Measurements from ENCODE around the gene PDE1C.

The PDE1C gene

DNA sequence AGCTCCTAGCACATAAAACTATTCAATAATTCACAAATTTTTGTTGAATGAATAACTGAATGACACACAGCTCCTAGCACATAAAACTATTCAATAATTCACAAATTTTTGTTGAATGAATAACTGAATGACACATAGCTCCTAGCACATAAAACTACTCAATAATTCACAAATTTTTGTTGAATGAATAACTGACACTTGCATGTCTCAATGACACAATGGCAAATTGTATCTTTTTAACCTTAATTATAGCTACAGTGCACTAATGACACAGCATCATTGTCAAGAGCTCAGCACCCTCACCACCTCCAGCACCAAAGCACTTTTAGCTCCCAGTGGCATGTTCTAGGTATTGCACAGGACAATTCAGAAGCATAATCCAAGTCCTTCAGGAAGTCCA, 131.6 kb downstream of the PDE1C start:
- DNase-seq (ENCODE audit: low read depth): no peak

- no peak for DNase-seq (ENCODE audit: low read depth)
These were observed 132.2 kb downstream of the PDE1C start for GRCh38 chr7:31937982-31938381.

GRCh38 chr7:31935124-31936054, 134.8 kb downstream of the PDE1C start:
- no peak for DNase-seq (ENCODE audit: low read depth)

GRCh38 chr7:31934551-31934950, 135.7 kb downstream of the PDE1C start:
- DNase-seq (ENCODE audit: low read depth): no peak

DNA sequence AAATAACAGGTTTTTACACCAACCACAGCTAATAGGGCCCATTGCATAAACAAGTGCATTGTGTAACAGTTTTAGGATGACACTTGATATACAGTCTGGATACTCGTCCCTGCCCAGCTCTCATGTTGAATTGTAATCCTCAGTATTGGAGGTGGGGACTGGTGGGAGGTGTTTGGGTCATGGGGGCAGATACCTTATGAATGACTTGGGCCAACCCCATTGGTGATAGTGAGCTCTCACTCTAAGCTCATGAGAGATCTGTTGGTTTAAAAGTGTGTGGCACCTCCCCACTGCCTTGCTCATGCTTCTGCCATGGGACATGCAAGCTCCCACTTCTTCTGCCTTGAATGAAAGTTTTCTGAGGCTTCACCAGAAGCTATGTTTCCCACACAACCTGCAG, 136.7 kb downstream of the PDE1C start:
- no peak for DNase-seq (ENCODE audit: low read depth)

DNA sequence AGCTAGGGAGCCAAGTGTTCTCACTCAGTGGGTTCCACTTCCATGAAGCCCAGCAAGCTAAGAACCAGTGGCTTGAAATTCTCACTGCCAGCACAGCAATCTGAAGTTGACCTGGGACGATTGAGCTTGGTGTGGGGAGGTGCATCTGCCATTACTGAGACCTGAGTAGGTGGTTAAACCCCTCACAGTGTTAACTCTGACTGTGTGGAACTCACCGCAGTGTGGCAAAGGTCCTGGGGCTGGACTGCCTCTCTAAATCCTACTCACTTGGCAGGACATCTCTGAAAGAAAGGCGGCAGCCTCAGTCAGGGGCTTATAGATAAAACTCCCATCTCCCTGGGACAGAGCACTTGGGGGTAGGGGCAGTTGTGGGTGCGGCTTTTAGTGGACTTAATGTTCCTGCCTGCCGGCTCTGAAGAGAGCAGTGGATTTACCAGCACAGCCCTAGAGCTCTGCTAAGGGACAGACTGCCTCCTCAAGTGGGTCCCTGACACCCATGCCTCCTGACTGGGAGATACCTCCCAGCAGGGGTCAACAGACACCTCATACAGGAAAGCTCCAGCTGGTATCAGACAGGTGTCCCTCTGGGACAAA, 143.1 kb downstream of the PDE1C start:
- DNase-seq (ENCODE audit: low read depth): no peak

- DNase-seq (ENCODE audit: low read depth): no peak
These were observed 144.3 kb downstream of the PDE1C start for GRCh38 chr7:31925753-31926454.

DNA sequence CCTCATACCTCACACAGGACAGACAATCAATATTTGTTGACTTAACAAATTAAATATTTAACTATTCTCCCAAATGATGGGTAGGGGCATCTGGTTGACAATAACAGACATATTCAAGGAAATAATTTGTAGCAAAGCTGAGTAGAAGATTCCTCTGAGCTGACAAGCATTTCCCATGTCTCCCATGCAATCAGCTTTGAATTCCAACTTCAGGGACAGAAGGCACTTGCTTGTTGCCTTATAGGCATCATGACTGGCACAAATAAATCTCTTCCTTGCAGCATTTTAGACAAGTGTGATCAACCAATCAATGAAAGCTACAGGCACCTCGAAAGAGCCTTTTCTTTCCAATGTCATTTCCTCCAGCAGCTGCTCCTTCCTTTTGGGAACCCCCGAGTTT, 146.0 kb downstream of the PDE1C start:
- no peak for DNase-seq (ENCODE audit: low read depth)

GRCh38 chr7:31922848-31923247, 147.4 kb downstream of the PDE1C start:
- DNase-seq (ENCODE audit: low read depth): no peak

- no peak for DNase-seq (ENCODE audit: low read depth)
These were observed 149.2 kb downstream of the PDE1C start for GRCh38 chr7:31921047-31921446.

DNA sequence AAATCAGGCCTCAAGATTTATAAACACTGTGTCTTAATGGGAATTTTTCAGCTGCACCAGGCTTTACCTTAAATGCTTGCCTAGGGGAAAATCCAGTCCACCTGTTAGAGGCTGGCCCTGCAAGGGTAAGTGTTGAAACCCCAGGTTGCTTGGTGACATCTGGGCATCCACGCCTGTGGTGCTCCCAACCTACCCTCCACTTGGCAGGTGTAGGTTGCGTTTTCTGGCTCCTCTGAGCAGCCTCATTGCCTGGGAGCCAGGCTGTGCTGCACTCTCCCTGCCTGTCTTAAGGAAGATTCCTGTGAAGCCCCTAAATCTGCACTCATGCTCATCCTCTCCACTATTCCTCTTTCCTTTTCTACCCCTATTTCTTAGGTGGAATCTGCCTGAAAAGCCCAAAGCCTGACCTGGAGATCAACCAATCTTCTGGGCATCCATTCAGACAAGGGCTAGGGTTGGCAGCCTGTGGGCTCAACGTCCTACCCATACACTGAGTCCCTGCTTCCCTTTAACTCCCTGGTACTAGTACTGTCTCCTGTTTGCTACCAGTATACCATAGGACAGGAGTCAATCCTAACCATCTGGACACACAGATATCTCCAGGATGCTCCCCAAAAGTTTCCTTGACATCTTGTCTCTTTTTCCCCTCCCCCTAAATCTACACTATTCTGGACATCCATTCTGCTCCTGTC, 150.4 kb downstream of the PDE1C start:
- DNase-seq (ENCODE audit: low read depth): no peak

- no peak for DNase-seq (ENCODE audit: low read depth)
These were observed 151.4 kb downstream of the PDE1C start for GRCh38 chr7:31918706-31919393.

DNA sequence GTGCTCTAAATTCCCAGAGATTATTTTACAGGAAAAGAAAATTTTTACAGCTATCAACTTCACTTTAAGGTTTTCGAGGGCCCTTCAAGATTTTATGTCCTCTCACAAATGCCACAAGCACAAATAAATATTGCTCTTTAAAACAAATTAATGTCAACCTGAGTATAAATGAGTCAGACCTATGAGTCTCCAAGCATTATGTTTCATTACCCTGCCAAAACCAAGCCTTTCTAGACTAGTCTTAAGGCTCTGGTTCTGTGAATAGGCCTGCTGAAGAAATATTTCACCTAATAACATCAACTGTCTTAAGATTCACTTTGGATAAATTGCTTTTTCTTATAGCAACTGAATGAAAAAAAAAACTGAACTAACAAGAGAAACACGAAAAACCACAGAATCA, 153.0 kb downstream of the PDE1C start:
- no peak for DNase-seq (ENCODE audit: low read depth)

- DNase-seq (ENCODE audit: low read depth): no peak
These were observed 160.0 kb downstream of the PDE1C start for GRCh38 chr7:31910191-31910590.

GRCh38 chr7:31906479-31907171, 163.6 kb downstream of the PDE1C start:
- DNase-seq (ENCODE audit: low read depth): no peak

GRCh38 chr7:31903962-31904361, 166.2 kb downstream of the PDE1C start:
- DNase-seq (ENCODE audit: low read depth): no peak

- DNase-seq (ENCODE audit: low read depth): no peak
These were observed 170.8 kb downstream of the PDE1C start for GRCh38 chr7:31899356-31899927.

- no peak for DNase-seq (ENCODE audit: low read depth)
These were observed 173.3 kb downstream of the PDE1C start for GRCh38 chr7:31896925-31897324.

- DNase-seq (ENCODE audit: low read depth): no peak
These were observed 175.9 kb downstream of the PDE1C start for GRCh38 chr7:31894308-31894707.

- DNase-seq (ENCODE audit: low read depth): no peak
These were observed 176.8 kb downstream of the PDE1C start for GRCh38 chr7:31893365-31893764.

All from activated gamma-delta T cell treated with anti-CD3 and anti-CD28 coated beads, Interleukin-2, amount 50 U/mL, for 16 hours (primary cell).